GM13976 (cell line): ENCODE results near the gene CD99.

Experiments
- DNase-seq: peaks from one replicate; pipeline ENCODE4 v3.0.0; 2012; ENCODE audit warnings: low spot score
- CTCF ChIP-seq: IDR thresholded peaks from 2 replicates; pipeline ENCODE4 v1.5.1; 2012; ENCODE audit warnings: borderline replicate concordance, mild to moderate bottlenecking; ENCODE audit not compliant: insufficient read depth; ENCODE audit errors: extremely low read depth, missing control alignments, control extremely low read depth
- in situ Hi-C: fragments of 300-500 bp; cut with MboI; formaldehyde crosslinking; loops from one replicate; pipeline ENCODE4 v1.12.0; 2022; ENCODE audit warnings: low sequenced_read_pairs, mixed read lengths, inconsistent platforms; ENCODE audit not compliant: unreplicated experiment

CD99 gene

GRCh38 chrX:2692221-2693112 lies 1.4 kb downstream of the CD99 start:
- in situ Hi-C loops: no loop called here
- no peak for TF ChIP-seq CTCF

GRCh38 chrX:2693113-2694002 lies 2.3 kb downstream of the CD99 start:
- no peak for TF ChIP-seq CTCF
- no peak for DNase-seq
- in situ Hi-C loops: no loop called here

More at GRCh38 chrX:2692221-2693112, 1.4 kb downstream of the CD99 start:
- DNase-seq: no peak

- TF ChIP-seq CTCF: no peak
- no peak for DNase-seq
- in situ Hi-C loops: no loop called here
Observed at GRCh38 chrX:2694914-2695267, 3.8 kb downstream of the CD99 start.

GRCh38 chrX:2696698-2697215 lies 5.7 kb downstream of the CD99 start:
- in situ Hi-C loops: no loop called here
- no peak for TF ChIP-seq CTCF
- peak; percentile 74 for DNase-seq

- in situ Hi-C loops: no loop called here
Observed at GRCh38 chrX:2697306-2697705, 6.2 kb downstream of the CD99 start.

More at GRCh38 chrX:2697306-2697705, 6.2 kb downstream of the CD99 start:
- DNase-seq: no peak
- TF ChIP-seq CTCF: no peak
